ENCODE data around the gene QRFP.
"Not testable (repeated sequence)": the region's sequence is repeated elsewhere in the genome, so short reads cannot be mapped to it uniquely, and the experiment has no call there.

QRFP gene

DNA sequence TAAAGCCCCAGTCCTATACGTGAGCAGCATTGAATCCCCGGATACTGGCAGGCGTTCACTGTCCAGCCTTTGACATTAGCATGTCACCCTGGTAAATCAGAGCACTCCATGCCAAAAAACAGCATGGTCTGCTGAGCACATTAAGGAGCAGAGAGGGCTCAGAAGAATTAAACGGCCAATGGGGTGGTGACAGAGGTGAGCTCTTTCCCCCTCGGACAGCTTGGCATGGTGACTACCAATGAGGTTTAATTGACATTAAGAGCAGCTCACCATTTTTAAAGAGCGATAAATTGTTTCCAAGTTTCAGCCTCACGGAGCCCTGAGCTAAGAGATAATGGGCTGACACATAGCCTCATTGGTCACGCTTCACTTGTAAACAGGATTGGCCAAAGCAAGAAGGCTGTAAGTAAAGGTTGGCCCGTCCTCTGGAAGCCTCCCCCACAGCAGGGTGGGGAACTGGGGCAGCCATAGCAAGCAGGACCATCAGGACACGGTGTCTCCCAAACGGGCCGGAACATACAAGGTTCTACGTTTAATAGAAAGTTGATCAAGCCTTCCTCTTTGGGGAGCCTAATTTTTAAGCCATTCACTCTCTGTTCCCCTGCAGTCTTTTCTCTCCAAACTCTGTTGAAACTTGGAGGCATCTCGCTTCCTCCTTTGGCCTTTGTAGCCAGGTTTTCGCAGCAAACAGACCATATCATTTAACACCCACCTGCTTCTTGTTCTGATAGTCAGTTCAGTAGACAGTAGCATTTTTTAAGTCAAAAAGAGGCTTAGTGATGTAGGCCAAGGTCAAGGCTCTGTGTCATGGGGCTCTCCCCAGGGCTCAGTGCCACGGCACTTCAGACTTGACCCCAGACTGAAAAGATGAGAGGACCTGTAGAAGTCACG lies 25.9 kb downstream of the QRFP start:
- DNase-seq = no peak

GRCh38 chr9:130869250-130869649 lies 27.4 kb downstream of the QRFP start:
- no peak for DNase-seq

DNA sequence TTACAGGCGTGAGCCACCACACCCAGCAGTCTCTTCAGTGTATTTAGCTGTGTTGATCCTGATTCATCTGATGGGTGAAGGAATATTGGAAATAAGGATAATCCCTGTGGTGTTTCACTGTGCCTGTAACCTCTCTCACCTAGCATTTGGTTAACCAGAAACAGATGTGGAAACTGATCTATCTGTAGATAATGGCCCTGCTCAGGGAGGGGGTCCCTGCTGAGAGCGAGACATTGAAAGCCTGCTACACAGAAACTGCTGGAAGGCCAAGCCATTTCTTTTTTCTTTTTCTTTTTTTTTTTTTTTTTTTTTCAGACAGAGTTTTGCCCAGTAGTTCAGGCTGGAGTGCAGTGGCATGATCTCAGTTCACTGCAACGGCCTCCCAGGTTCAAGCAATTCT lies 28.4 kb downstream of the QRFP start:
- no peak for DNase-seq

GRCh38 chr9:130867556-130867955 lies 29.1 kb downstream of the QRFP start:
- DNase-seq = no peak

DNA sequence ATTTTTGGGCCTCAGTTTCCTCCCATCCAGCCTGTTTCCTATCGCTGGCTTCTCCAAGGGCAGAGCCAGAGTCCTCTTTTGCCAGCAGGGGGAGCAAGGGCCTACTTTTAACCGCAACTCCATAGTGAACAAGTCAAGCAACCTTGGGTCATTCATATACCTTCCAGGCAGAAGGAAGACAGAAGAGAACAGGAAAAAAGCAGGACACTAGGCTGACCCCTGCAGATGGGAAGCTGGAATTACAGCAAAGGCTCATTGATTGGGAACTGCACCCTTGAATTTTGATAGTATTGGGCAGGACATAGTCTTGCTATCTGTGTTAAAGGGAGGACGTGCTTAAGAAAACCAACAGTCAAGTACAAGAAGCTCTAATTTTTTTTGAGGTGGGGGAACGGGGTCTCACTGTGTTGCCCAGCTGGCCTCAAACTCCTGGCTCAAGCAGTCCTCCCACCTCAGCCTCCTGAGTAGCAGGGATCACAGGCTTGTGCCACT lies 30.1 kb downstream of the QRFP start:
- peak; percentile 45 for DNase-seq

DNA sequence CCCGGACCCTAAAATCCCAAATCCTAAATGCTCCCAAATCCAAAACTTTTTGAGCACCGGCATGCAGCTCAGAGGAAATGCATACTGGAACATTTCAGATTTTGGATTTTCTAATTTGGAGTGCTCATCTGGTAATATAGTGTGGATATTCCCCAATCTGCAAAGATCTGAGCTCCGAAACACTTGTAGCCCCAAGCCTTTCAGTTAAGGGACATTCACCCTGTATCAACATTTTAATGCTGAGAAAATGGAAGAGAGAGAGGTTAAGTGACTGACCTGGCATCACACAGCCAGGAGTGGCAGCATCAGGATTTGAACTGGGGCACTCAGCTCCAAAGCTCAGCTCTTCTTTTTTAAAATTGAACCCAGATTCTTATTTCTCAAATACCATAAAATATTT lies 30.7 kb downstream of the QRFP start:
- no peak for DNase-seq

- DNase-seq = no peak
These were observed 32.1 kb downstream of the QRFP start for GRCh38 chr9:130864541-130864940.

DNA sequence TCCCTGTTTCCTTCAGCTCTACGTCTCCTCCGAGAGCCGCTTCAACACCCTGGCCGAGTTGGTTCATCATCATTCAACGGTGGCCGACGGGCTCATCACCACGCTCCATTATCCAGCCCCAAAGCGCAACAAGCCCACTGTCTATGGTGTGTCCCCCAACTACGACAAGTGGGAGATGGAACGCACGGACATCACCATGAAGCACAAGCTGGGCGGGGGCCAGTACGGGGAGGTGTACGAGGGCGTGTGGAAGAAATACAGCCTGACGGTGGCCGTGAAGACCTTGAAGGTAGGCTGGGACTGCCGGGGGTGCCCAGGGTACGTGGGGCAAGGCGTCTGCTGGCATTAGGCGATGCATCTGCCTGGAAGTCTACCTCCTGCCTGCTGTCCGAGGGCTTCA lies 33.9 kb downstream of the QRFP start:
- DNase-seq = no peak

- DNase-seq = no peak
These were observed 34.4 kb downstream of the QRFP start for GRCh38 chr9:130862217-130862616.

- DNase-seq = no peak
These were observed 35.0 kb downstream of the QRFP start for GRCh38 chr9:130861372-130862180.

DNA sequence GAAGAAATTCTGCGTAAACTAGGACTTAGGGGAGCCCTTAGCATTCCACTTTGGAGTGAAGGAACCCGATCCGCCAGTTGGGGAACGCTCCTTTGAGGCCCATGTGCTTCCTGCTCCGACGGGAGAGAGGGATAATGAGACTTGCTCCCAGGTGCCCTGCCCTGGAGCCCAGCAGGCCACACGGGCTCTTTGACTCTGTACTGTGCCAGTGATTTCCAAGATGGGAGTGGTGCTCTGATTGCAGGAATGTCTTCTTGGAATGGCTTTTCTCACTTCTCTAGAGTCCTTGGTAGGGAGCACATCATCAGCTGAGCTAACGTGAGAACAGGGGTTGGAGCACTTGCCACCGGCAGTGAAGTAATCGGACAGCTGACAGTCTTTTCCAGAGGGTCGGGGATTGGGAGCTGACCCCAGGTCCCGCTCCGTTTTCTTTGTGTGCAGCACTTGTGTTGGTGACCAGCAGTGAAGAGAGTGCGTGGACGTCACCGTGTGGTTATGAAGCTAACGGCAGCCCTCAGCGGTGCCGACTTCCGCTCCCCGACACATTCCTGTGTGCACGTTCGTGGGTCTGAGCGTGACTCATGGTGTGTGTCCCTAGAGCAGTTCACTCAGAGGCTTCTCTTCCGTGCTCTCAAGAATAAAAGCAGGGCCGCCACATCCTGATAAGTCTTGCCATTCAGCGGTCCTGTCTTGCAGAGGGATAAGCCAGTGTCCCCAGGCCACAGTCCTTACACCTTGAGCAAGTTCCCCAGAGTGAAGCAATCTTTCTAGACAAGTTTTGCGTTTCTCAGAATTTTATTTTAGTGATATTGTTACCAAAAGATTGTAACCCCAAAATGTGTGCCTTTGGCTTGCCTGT lies 35.9 kb downstream of the QRFP start:
- DNase-seq = no peak

DNA sequence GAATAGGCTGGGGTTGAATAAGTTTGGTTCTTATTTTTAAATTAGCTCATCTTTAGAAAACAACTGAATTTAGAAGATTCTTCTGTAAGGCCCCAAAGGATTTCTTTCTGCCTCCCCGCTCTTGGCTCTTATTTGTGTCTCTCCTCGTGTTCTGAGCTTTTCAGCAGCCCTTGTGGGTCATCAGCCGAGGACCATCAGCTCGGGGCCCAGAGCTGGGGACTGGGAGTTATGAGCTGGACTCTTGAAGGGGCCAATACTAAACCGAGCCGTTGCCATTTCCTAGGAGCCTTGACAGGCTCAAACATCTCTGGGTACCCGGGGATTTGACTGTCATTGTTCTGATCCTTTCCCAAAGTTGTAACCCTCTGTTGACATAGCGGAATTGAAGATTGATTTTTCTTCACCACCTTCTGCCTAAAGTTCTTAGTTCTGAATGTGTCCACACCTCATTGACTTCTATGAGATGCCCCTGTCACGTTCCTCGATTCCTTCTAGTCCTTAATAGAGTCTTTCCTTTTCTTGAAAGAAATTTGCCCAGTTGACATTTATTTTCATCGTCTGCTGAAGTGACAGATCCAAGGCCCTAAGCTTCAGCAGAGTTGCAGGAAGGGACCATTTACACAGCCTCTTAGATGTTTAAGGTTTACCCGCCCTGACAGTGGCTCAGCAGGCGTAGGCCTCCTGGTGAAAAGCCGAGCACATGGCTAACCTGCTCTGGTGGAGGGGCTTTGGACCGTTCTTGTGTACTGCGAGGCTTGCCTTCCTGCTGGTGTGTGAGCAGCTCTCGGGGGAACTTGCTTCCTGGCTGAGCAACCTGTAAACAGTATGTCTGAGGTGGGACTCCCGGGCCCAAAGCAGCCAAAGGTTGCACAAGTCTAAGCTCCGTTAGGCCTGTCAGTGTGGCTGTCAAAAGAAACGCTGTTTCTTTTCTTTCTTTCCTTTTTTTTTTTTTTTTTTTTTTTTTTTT lies 37.6 kb downstream of the QRFP start:
- no peak for DNase-seq

- DNase-seq = no peak
These were observed 38.5 kb downstream of the QRFP start for GRCh38 chr9:130857864-130858738.

- no peak for DNase-seq
These were observed 40.1 kb downstream of the QRFP start for GRCh38 chr9:130856474-130856873.

- DNase-seq = no peak
These were observed 41.8 kb downstream of the QRFP start for GRCh38 chr9:130854835-130855234.

- DNase-seq = no peak
These were observed 42.5 kb downstream of the QRFP start for GRCh38 chr9:130854092-130854491.

DNA sequence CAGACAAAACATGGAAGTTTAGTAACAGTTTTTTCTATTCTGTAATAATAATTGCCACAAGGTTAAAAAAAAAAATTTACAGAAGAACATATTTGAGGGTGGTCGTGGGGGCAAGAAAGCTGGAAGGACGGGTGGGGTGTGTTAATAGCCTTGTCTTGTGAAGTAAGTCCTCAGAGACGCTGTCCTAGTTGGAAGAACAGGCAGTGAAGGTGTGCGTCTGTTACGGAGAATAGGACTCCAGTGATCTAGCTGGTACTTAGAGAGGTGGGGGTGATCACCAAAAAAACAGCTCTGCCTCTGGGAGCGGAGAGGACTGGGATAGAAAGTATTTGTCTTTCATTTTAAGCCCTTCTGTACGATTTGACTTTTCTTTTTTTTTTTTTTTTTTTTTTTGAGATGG lies 43.8 kb downstream of the QRFP start:
- DNase-seq = no peak

- no peak for DNase-seq
These were observed 47.3 kb downstream of the QRFP start for GRCh38 chr9:130849356-130849755.

GRCh38 chr9:130848514-130848913 lies 48.1 kb downstream of the QRFP start:
- DNase-seq = not testable (repeated sequence)

Measured in CD4-positive, alpha-beta T cell treated with Interleukin-4 for 4 hours (primary cell).